ENCODE measurements around the gene MRPL2. TPM values are rescaled to one million over a fixed set of nuclear protein-coding genes. Genes with fewer than 3 reads are reported as not detected.
"Not testable (repeated sequence)": the region's sequence is repeated elsewhere in the genome, so short reads cannot be mapped to it uniquely, and the experiment has no call there.

The MRPL2 gene
- total RNA-seq, 2 experiments from 2014 or later = 46.8 to 57.8 TPM

GRCh38 chr6:43055966-43056365 is 3.3 kb downstream of the MRPL2 start:
- peaks cover 38% of the 10 kb centered on the region for H3K36me3 Mint-ChIP-seq (ENCODE audit: low read depth)
- DNase-seq = no peak
- H3K27me3 Mint-ChIP-seq = no peaks in the 10 kb centered on the region
- no peaks in the 10 kb centered on the region for H3K9me3 Mint-ChIP-seq
- H3K4me1 Mint-ChIP-seq = peaks cover 65% of the 10 kb centered on the region
- CTCF ChIA-PET = no interaction called here
- POLR2A ChIA-PET = interaction anchor here (1.2 to 3.4 kb wide), 2 partner anchors 42 to 87 kb away, joined by 5 to 18 read pairs; partner anchors contain the start of genes KLHDC3 and MEA1
- no peak overlapping the region for H3K27ac Mint-ChIP-seq
- H3K4me3 Mint-ChIP-seq = no peak overlapping the region

- Mint-ChIP-seq H3K9me3 (no peaks in the 10 kb centered on the region), H3K4me1 (peaks cover 59% of the 10 kb centered on the region), H3K27me3 (no peaks in the 10 kb centered on the region), H3K4me3 (peak overlapping the region; percentile 96), H3K36me3 (ENCODE audit: low read depth) (peaks cover 52% of the 10 kb centered on the region), H3K27ac (peak overlapping the region; percentile 93)
- ChIA-PET CTCF (interaction anchor here (0.5 to 2.0 kb wide), 10 partner anchors 20 to 344 kb away, joined by 3 to 7 read pairs (median 4); partner anchors contain the start of genes CNPY3, KLHDC3 and RPL7L1), POLR2A (interaction anchor here (0.6 to 4.4 kb wide), 23 partner anchors 9 to 491 kb away, joined by 3 to 27 read pairs (median 4); partner anchors contain the start of genes CNPY3, DNPH1, KLHDC3 and MEA1)
- DNase-seq = no peak
Observed at GRCh38 chr6:43054206-43054943, 4.9 kb downstream of the MRPL2 start.

GRCh38 chr6:43053545-43054205 is 5.6 kb downstream of the MRPL2 start, which contains the start of gene CUL7:
Gene CUL7 (minus strand): TSS chr6:43053851. CDS start chr6:43052788, 1,063 bp downstream.
- peak; percentile 95 for DNase-seq
- peak within 1 kb of the TSS; percentile 93 for H3K27ac Mint-ChIP-seq
- ChIA-PET CTCF (interaction anchor here (0.6 to 2.0 kb wide), 8 partner anchors 21 to 345 kb away, joined by 3 to 7 read pairs (median 4); partner anchors contain the start of genes CNPY3 and KLHDC3), POLR2A (interaction anchor here (0.6 to 4.4 kb wide), 25 partner anchors 9 to 490 kb away, joined by 3 to 27 read pairs (median 3); partner anchors contain the start of genes CNPY3, DNPH1, KLHDC3 and MEA1)
- peak within 1 kb of the TSS; percentile 96 for H3K4me3 Mint-ChIP-seq
- peaks cover 54% of the 10 kb centered on the region for H3K4me1 Mint-ChIP-seq
- H3K36me3 Mint-ChIP-seq (ENCODE audit: low read depth) = peaks cover 52% of the 10 kb centered on the region
- H3K9me3 Mint-ChIP-seq = no peaks in the 10 kb centered on the region
- H3K27me3 Mint-ChIP-seq = no peaks in the 10 kb centered on the region

GRCh38 chr6:43052842-43053544 is 6.2 kb downstream of the MRPL2 start:
- Mint-ChIP-seq H3K27ac (peak overlapping the region; percentile 93), H3K4me1 (peaks cover 47% of the 10 kb centered on the region), H3K27me3 (no peaks in the 10 kb centered on the region), H3K36me3 (ENCODE audit: low read depth) (peaks cover 55% of the 10 kb centered on the region), H3K4me3 (peak overlapping the region; percentile 96), H3K9me3 (no peaks in the 10 kb centered on the region)
- CTCF ChIA-PET = interaction anchor here (1.0 to 2.0 kb wide), 6 partner anchors 19 to 124 kb away, joined by 3 to 7 read pairs (median 4); partner anchors contain the start of genes CNPY3 and KLHDC3
- no peak for DNase-seq
- POLR2A ChIA-PET = interaction anchor here (0.6 to 4.4 kb wide), 17 partner anchors 8 to 331 kb away, joined by 3 to 27 read pairs (median 4); partner anchors contain the start of genes KLHDC3, MEA1, PEX6 and RPL7L1

GRCh38 chr6:43052225-43052841 is 6.9 kb downstream of the MRPL2 start:
- Mint-ChIP-seq H3K27me3 (no peaks in the 10 kb centered on the region), H3K4me3 (peak overlapping the region; percentile 96), H3K36me3 (ENCODE audit: low read depth) (peaks cover 49% of the 10 kb centered on the region), H3K9me3 (no peaks in the 10 kb centered on the region), H3K4me1 (peaks cover 41% of the 10 kb centered on the region), H3K27ac (peak overlapping the region; percentile 93)
- ChIA-PET POLR2A (interaction anchor here (1.4 to 4.4 kb wide), 4 partner anchors 11 to 122 kb away, joined by 4 to 27 read pairs (median 8); partner anchors contain the start of genes PEX6 and RRP36), CTCF (interaction anchor here (1.2 kb wide), 1 partner anchor 18 kb away, joined by 4 read pairs; no protein-coding TSS in a partner anchor)
- DNase-seq = no peak

- no peaks in the 10 kb centered on the region for H3K9me3 Mint-ChIP-seq
- no peak for DNase-seq
- POLR2A ChIA-PET = interaction anchor here (2.5 to 4.4 kb wide), 2 partner anchors 8 to 30 kb away, joined by 15 to 27 read pairs; partner anchors contain the start of genes KLC4, MRPL2 and RRP36
- CTCF ChIA-PET = no interaction called here
- peaks cover 37% of the 10 kb centered on the region for H3K4me1 Mint-ChIP-seq
- peaks cover 49% of the 10 kb centered on the region for H3K36me3 Mint-ChIP-seq (ENCODE audit: low read depth)
- H3K4me3 Mint-ChIP-seq = no peak overlapping the region
- no peaks in the 10 kb centered on the region for H3K27me3 Mint-ChIP-seq
- H3K27ac Mint-ChIP-seq = peak overlapping the region; percentile 26
Observed at GRCh38 chr6:43050981-43051380, 8.3 kb downstream of the MRPL2 start.

GRCh38 chr6:43047998-43048397 is 11.2 kb downstream of the MRPL2 start:
- no peaks in the 10 kb centered on the region for H3K27me3 Mint-ChIP-seq
- DNase-seq = no peak
- H3K9me3 Mint-ChIP-seq = no peaks in the 10 kb centered on the region
- POLR2A ChIA-PET = no interaction called here
- no peak overlapping the region for H3K4me3 Mint-ChIP-seq
- H3K4me1 Mint-ChIP-seq = peaks cover 25% of the 10 kb centered on the region
- H3K36me3 Mint-ChIP-seq (ENCODE audit: low read depth) = peaks cover 38% of the 10 kb centered on the region
- CTCF ChIA-PET = interaction anchor here (1.1 kb wide), 1 partner anchor 34 kb away, joined by 4 read pairs; the partner anchor contains the start of genes KLHDC3 and MEA1
- H3K27ac Mint-ChIP-seq = no peak overlapping the region

- no peaks in the 10 kb centered on the region for H3K9me3 Mint-ChIP-seq
- H3K27me3 Mint-ChIP-seq = no peaks in the 10 kb centered on the region
- H3K36me3 Mint-ChIP-seq (ENCODE audit: low read depth) = peaks cover 30% of the 10 kb centered on the region
- no peak overlapping the region for H3K4me3 Mint-ChIP-seq
- no peak for DNase-seq
- peaks cover 3% of the 10 kb centered on the region for H3K4me1 Mint-ChIP-seq
- POLR2A ChIA-PET = interaction anchor here (0.8 to 1.2 kb wide), 4 partner anchors 8 to 31 kb away, joined by 3 read pairs; partner anchors contain the start of genes CUL7 and KLHDC3
- CTCF ChIA-PET = no interaction called here
- no peak overlapping the region for H3K27ac Mint-ChIP-seq
Observed at GRCh38 chr6:43045371-43045930, 13.8 kb downstream of the MRPL2 start.

- H3K27ac Mint-ChIP-seq = no peak overlapping the region
- CTCF ChIA-PET = no interaction called here
Observed at GRCh38 chr6:43043310-43043709, 15.9 kb downstream of the MRPL2 start.

GRCh38 chr6:43041475-43041874 is 17.8 kb downstream of the MRPL2 start:
- H3K9me3 Mint-ChIP-seq, CTCF ChIA-PET, POLR2A ChIA-PET, H3K4me3 Mint-ChIP-seq, H3K4me1 Mint-ChIP-seq, DNase-seq, H3K27ac Mint-ChIP-seq, H3K27me3 Mint-ChIP-seq: not testable (repeated sequence)
- peaks cover 37% of the 10 kb centered on the region for H3K36me3 Mint-ChIP-seq (ENCODE audit: low read depth)

More at GRCh38 chr6:43043310-43043709, 15.9 kb downstream of the MRPL2 start:
- Mint-ChIP-seq H3K4me1 (no peaks in the 10 kb centered on the region), H3K36me3 (ENCODE audit: low read depth) (peaks cover 30% of the 10 kb centered on the region), H3K9me3 (no peaks in the 10 kb centered on the region), H3K4me3 (no peak overlapping the region), H3K27me3 (no peaks in the 10 kb centered on the region)
- no peak for DNase-seq
- POLR2A ChIA-PET = interaction anchor here (0.8 kb wide), 1 partner anchor 10 kb away, joined by 4 read pairs; the partner anchor contains the start of gene CUL7

GRCh38 chr6:43040542-43041257 is 18.5 kb downstream of the MRPL2 start:
- Mint-ChIP-seq H3K36me3 (ENCODE audit: low read depth) (peaks cover 32% of the 10 kb centered on the region), H3K4me3 (no peak overlapping the region), H3K27me3 (no peaks in the 10 kb centered on the region), H3K4me1 (no peaks in the 10 kb centered on the region), H3K9me3 (no peaks in the 10 kb centered on the region), H3K27ac (no peak overlapping the region)
- no peak for DNase-seq
- CTCF ChIA-PET = no interaction called here
- POLR2A ChIA-PET = interaction anchor here (0.9 to 1.0 kb wide), 2 partner anchors 9 to 13 kb away, joined by 3 read pairs; partner anchors contain the start of gene CUL7
